Liver (tissue), 9 donors: ENCODE data around the gene DENND11. TPM values are rescaled to one million over a fixed set of nuclear protein-coding genes. Genes with fewer than 3 reads are reported as not detected.

Experiments
- DNase-seq: peaks from one replicate; pipeline ENCODE4 v3.0.0-alpha.2; 2017; ENCODE audit warnings: low spot score
- H3K27ac ChIP-seq, 2 donors: one replicate each; pipeline ENCODE4 v1.7.0; 2013; ENCODE audit warnings: inconsistent platforms in 2 of 2, low read length in 2 of 2, control low read depth in 1 of 2, low read depth in 1 of 2, mild to moderate bottlenecking in 1 of 2
- H3K27me3 ChIP-seq, 4 donors: one replicate each; pipeline versions ENCODE4 v1.6.1 to v1.7.0; 2013; ENCODE audit warnings: low read length in 3 of 4, inconsistent platforms in 1 of 4, mild to moderate bottlenecking in 1 of 4, moderate library complexity in 1 of 4; ENCODE audit not compliant: control insufficient read depth in 4 of 4, insufficient read depth in 4 of 4
- H3K36me3 ChIP-seq, 4 donors: one replicate each; pipeline versions ENCODE4 v1.6.1 to v1.7.0; 2013; ENCODE audit warnings: low read length in 3 of 4, mild to moderate bottlenecking in 3 of 4, low read depth in 1 of 4, moderate library complexity in 1 of 4; ENCODE audit not compliant: control insufficient read depth in 4 of 4, insufficient read depth in 3 of 4
- H3K4me1 ChIP-seq, 4 donors: one replicate each; pipeline versions ENCODE4 v1.6.1 to v1.7.0; 2013; ENCODE audit warnings: low read length in 3 of 4, mild to moderate bottlenecking in 3 of 4, moderate library complexity in 1 of 4; ENCODE audit not compliant: control insufficient read depth in 4 of 4, insufficient read depth in 4 of 4
- H3K4me3 ChIP-seq, 3 donors: one replicate each; pipeline versions ENCODE4 v1.6.1 to v1.7.0; 2013; ENCODE audit warnings: low read length in 3 of 3, control low read depth in 1 of 3, low read depth in 1 of 3, mild to moderate bottlenecking in 1 of 3
- H3K9ac ChIP-seq, 2 donors: one replicate each; pipeline ENCODE4 v1.7.0; 2013; ENCODE audit warnings: low read length in 2 of 2, mild to moderate bottlenecking in 2 of 2, moderate library complexity in 2 of 2, control low read depth in 1 of 2, low read depth in 1 of 2
- H3K9me3 ChIP-seq, 4 donors: one replicate each; pipeline versions ENCODE4 v1.6.1 to v1.7.0; 2013; ENCODE audit warnings: low read length in 3 of 4; ENCODE audit not compliant: control insufficient read depth in 4 of 4
- ATF3 ChIP-seq: IDR thresholded peaks from 2 replicates; pipeline ENCODE4 v1.6.1; 2016; ENCODE audit warnings: antibody characterized with exemption
- EGR1 ChIP-seq, 2 donors: IDR thresholded peaks; 2 replicates each; pipeline ENCODE4 v1.6.1; 2016 to 2018; ENCODE audit warnings: antibody characterized with exemption in 2 of 2, low read depth in 2 of 2
- FOXA2 ChIP-seq: IDR thresholded peaks from 2 replicates; pipeline ENCODE4 v1.6.1; 2016; ENCODE audit warnings: antibody characterized with exemption
- GABPA ChIP-seq, 2 donors: IDR thresholded peaks in 1 of 2; conservative IDR thresholded peaks in 1 of 2; 2 replicates each; pipeline ENCODE4 v1.6.1; 2016; ENCODE audit warnings: antibody characterized with exemption in 2 of 2, mild to moderate bottlenecking in 1 of 2, moderate library complexity in 1 of 2
- HNF4A ChIP-seq, 2 donors: conservative IDR thresholded peaks; 2 replicates each; pipeline ENCODE4 v1.6.1; 2016; ENCODE audit warnings: antibody characterized with exemption in 2 of 2, mild to moderate bottlenecking in 2 of 2
- HNF4G ChIP-seq: IDR thresholded peaks from 2 replicates; pipeline ENCODE4 v1.6.1; 2016; ENCODE audit warnings: antibody characterized with exemption
- JUND ChIP-seq, 2 donors: IDR thresholded peaks; 2 replicates each; pipeline ENCODE4 v1.6.1; 2016; ENCODE audit warnings: antibody characterized with exemption in 2 of 2
- NR2F2 ChIP-seq: IDR thresholded peaks from 2 replicates; pipeline ENCODE4 v1.6.1; 2016; ENCODE audit warnings: antibody characterized with exemption
- RAD21 ChIP-seq, 2 donors: IDR thresholded peaks; 2 replicates each; pipeline ENCODE4 v1.6.1; 2016; ENCODE audit warnings: antibody characterized with exemption in 2 of 2, mild to moderate bottlenecking in 2 of 2
- RXRA ChIP-seq, 2 donors: IDR thresholded peaks; 2 replicates each; pipeline ENCODE4 v1.6.1; 2017 to 2018; ENCODE audit warnings: antibody characterized with exemption in 2 of 2, mild to moderate bottlenecking in 1 of 2
- SP1 ChIP-seq: IDR thresholded peaks from 2 replicates; pipeline ENCODE4 v1.6.1; 2018; ENCODE audit warnings: antibody characterized with exemption, mild to moderate bottlenecking
- TAF1 ChIP-seq: conservative IDR thresholded peaks from 2 replicates; pipeline ENCODE4 v1.6.1; 2016; ENCODE audit warnings: antibody characterized with exemption, mild to moderate bottlenecking
- YY1 ChIP-seq: IDR thresholded peaks from 2 replicates; pipeline ENCODE4 v1.6.1; 2016; ENCODE audit warnings: antibody characterized with exemption, mild to moderate bottlenecking
- ZBTB33 ChIP-seq: IDR thresholded peaks from 2 replicates; pipeline ENCODE4 v1.6.1; 2016; ENCODE audit warnings: antibody characterized with exemption
- WGBS: extraction: QIAGEN DNeasy Blood & Tissue Kit; methylation state at CpG from one replicate; pipeline ENCODE4 v1.1.7; 2013; 5-methylcytosine and 5-hydroxymethylcytosine counted together
- polyA plus RNA-seq, 2 donors: library from polyadenylated mRNA; stranded (reverse) in 1 of 2; unstranded in 1 of 2; fragments of 200-250 nt in 1 of 2; fragments of >200 nt in 1 of 2; fragmentation: Nextera tagmentation in 1 of 2; extraction: Ambion mirVana in 1 of 2; gene quantifications; one replicate each; pipeline versions ENCODE4 v1.2.1 to v1.2.3, GENCODE V29; 2013 to 2015
- total RNA-seq, 2 donors: library from RNA; depleted of rRNA; stranded (reverse); fragments of >200 nt; gene quantifications; one replicate each; pipeline ENCODE4 v1.2.3, GENCODE V29; 2014
- TF ChIP-seq, protein P1 (sequence below): IDR thresholded peaks from 2 replicates; pipeline ENCODE4 v1.6.1; 2016; ENCODE audit warnings: antibody characterized with exemption, mild to moderate bottlenecking
- TF ChIP-seq, protein P2 (sequence below): fragments of 150-350 bp; IDR thresholded peaks from 2 replicates; pipeline ENCODE4 v1.5.1; 2017; ENCODE audit warnings: improper control_type of control experiment, low read depth, low read length; ENCODE audit not compliant: missing input control
- TF ChIP-seq, protein P3 (sequence below): IDR thresholded peaks from 2 replicates; pipeline ENCODE4 v1.6.1; 2016; ENCODE audit warnings: antibody characterized with exemption
- donor health status: healthy.
- donor health status: healthy.
- donor health status: healthy.
- donor health status: healthy.
- donor health status: healthy.

DENND11 gene
- total and polyA plus RNA-seq, 4 donors, result 8.4 to 48.4 (median 12.8) TPM

- no peaks in the 10 kb centered on the region for H3K27me3 ChIP-seq
- H3K36me3 ChIP-seq, result no peaks in the 10 kb centered on the region
- peaks cover 0 to 9% (median 6%) of the 10 kb centered on the region in 4 donors for H3K4me1 ChIP-seq
- DNase-seq, result no peak
- H3K9ac ChIP-seq, result no peak overlapping the region
- H3K4me3 ChIP-seq, result no peak overlapping the region
- 83% methylated on average over 1 of the region's 1 CpG for WGBS
- H3K27ac ChIP-seq, result no peak overlapping the region
- no peak for TF ChIP-seq SP1
- no peak for TF ChIP-seq EGR1 (IDR thresholded peaks at IDR 0.05; ENCODE audit: low read depth in 2 of 2)
- TF ChIP-seq, protein P1, sequence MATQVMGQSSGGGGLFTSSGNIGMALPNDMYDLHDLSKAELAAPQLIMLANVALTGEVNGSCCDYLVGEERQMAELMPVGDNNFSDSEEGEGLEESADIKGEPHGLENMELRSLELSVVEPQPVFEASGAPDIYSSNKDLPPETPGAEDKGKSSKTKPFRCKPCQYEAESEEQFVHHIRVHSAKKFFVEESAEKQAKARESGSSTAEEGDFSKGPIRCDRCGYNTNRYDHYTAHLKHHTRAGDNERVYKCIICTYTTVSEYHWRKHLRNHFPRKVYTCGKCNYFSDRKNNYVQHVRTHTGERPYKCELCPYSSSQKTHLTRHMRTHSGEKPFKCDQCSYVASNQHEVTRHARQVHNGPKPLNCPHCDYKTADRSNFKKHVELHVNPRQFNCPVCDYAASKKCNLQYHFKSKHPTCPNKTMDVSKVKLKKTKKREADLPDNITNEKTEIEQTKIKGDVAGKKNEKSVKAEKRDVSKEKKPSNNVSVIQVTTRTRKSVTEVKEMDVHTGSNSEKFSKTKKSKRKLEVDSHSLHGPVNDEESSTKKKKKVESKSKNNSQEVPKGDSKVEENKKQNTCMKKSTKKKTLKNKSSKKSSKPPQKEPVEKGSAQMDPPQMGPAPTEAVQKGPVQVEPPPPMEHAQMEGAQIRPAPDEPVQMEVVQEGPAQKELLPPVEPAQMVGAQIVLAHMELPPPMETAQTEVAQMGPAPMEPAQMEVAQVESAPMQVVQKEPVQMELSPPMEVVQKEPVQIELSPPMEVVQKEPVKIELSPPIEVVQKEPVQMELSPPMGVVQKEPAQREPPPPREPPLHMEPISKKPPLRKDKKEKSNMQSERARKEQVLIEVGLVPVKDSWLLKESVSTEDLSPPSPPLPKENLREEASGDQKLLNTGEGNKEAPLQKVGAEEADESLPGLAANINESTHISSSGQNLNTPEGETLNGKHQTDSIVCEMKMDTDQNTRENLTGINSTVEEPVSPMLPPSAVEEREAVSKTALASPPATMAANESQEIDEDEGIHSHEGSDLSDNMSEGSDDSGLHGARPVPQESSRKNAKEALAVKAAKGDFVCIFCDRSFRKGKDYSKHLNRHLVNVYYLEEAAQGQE, result no peak
- no peak for TF ChIP-seq JUND (IDR thresholded peaks at IDR 0.05)
- TF ChIP-seq ATF3, result no peak
- no peak for TF ChIP-seq GABPA (IDR thresholded peaks at IDR 0.05 in 1 of 2, conservative IDR thresholded peaks at IDR 0.05 in 1 of 2)
- TF ChIP-seq TAF1, result no peak
- no peak for TF ChIP-seq HNF4A (conservative IDR thresholded peaks at IDR 0.05)
- TF ChIP-seq RAD21 (IDR thresholded peaks at IDR 0.05), result no peak
- no peak for TF ChIP-seq ZBTB33
- no peak for TF ChIP-seq RXRA (IDR thresholded peaks at IDR 0.05)
- no peak for TF ChIP-seq HNF4G
- TF ChIP-seq, protein P2, sequence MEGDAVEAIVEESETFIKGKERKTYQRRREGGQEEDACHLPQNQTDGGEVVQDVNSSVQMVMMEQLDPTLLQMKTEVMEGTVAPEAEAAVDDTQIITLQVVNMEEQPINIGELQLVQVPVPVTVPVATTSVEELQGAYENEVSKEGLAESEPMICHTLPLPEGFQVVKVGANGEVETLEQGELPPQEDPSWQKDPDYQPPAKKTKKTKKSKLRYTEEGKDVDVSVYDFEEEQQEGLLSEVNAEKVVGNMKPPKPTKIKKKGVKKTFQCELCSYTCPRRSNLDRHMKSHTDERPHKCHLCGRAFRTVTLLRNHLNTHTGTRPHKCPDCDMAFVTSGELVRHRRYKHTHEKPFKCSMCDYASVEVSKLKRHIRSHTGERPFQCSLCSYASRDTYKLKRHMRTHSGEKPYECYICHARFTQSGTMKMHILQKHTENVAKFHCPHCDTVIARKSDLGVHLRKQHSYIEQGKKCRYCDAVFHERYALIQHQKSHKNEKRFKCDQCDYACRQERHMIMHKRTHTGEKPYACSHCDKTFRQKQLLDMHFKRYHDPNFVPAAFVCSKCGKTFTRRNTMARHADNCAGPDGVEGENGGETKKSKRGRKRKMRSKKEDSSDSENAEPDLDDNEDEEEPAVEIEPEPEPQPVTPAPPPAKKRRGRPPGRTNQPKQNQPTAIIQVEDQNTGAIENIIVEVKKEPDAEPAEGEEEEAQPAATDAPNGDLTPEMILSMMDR, result no peak
- no peak for TF ChIP-seq YY1
- TF ChIP-seq NR2F2, result no peak
- TF ChIP-seq, protein P3, sequence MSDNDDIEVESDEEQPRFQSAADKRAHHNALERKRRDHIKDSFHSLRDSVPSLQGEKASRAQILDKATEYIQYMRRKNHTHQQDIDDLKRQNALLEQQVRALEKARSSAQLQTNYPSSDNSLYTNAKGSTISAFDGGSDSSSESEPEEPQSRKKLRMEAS, result no peak
- no peak for TF ChIP-seq FOXA2
- no peaks in the 10 kb centered on the region for H3K9me3 ChIP-seq
Observed at GRCh38 chr7:141706239-141707064, 4.5 kb upstream of the DENND11 start.
